SH-SY5Y (cell line): ENCODE results near the gene NPPA.
A peak's percentile ranks its signal among the peaks of the same experiment; 100 is the strongest.

Source experiments
- GATA2 ChIP-seq: IDR thresholded peaks from 2 replicates; pipeline ENCODE4 v1.6.1; 2011; ENCODE audit warnings: mild to moderate bottlenecking, low read depth, low read length
- GATA3 ChIP-seq: IDR thresholded peaks from 2 replicates; pipeline ENCODE4 v1.6.1; 2011; ENCODE audit warnings: low read depth, mild to moderate bottlenecking, low read length, moderate library complexity

- TF ChIP-seq GATA2 (peak; percentile 56), GATA3 (no peak)
Observed at GRCh38 chr1:11842154-11843041, 5.2 kb downstream of the NPPA start.
